SK-N-SH (cell line): ENCODE measurements around the gene SCFD1. TPM values are rescaled to one million over a fixed set of nuclear protein-coding genes. Genes with fewer than 3 reads are reported as not detected.

ENCODE experiments used
- CTCF ChIA-PET: fragments of 300-600, 350-600 bp; formaldehyde crosslinking; extraction: SDS; loops from one replicate; lab custom pipeline; 2021; lab: Yijun Ruan, JAX
- POLR2A ChIA-PET: fragments of 350-600 bp; sonication (Branson Sonifier 250); formaldehyde crosslinking; extraction: SDS; loops from one replicate; lab custom pipeline; 2020; ENCODE audit warnings: antibody characterized with exemption, inconsistent platforms; lab: Yijun Ruan, JAX
- DNase-seq: peaks from one replicate; pipeline ENCODE4 v3.0.0; 2012
- H2AFZ ChIP-seq: fragments of 200-600 bp; sonication (generic); 2 replicates; pipeline ENCODE4 v1.8.1; 2016; ENCODE audit warnings: antibody characterized with exemption, mild to moderate bottlenecking, low read depth
- H3F3A ChIP-seq: fragments of 200-600 bp; sonication (generic); replicated peaks from 2 replicates; pipeline ENCODE3; 2016; ENCODE audit warnings: antibody characterized with exemption, mild to moderate bottlenecking; ENCODE audit not compliant: insufficient read depth
- H3K27ac ChIP-seq, 2 experiments: fragments of 200-500 bp in 1 of 2; fragments of 200-600 bp in 1 of 2; sonication (Bioruptor generic) in 1 of 2; sonication (generic), shearing (Covaris generic) in 1 of 2; 2 replicates each; pipeline versions ENCODE4 v1.5.1 to v1.6.1; 2014 to 2016; ENCODE audit warnings: low read depth in 2 of 2, inconsistent platforms in 1 of 2, low read length in 1 of 2, mild to moderate bottlenecking in 1 of 2, mixed read lengths in 1 of 2
- H3K27me3 ChIP-seq: fragments of 200-600 bp; sonication (generic), shearing (Covaris generic); 2 replicates; pipeline ENCODE4 v1.6.1; 2016; ENCODE audit warnings: mixed run types; ENCODE audit not compliant: insufficient read depth
- H3K36me3 ChIP-seq, 2 experiments: fragments of 200-500 bp in 1 of 2; fragments of 200-600 bp in 1 of 2; sonication (Bioruptor generic) in 1 of 2; sonication (generic) in 1 of 2; replicated peaks in 1 of 2; 2 replicates each; pipeline versions ENCODE3 to v1.5.1; 2014 to 2016; ENCODE audit warnings: low read length in 1 of 2, mild to moderate bottlenecking in 1 of 2; ENCODE audit not compliant: insufficient read depth in 2 of 2, control insufficient read depth in 1 of 2
- H3K4me1 ChIP-seq, 2 experiments: fragments of 200-500 bp in 1 of 2; fragments of 200-600 bp in 1 of 2; sonication (Bioruptor generic) in 1 of 2; sonication (generic), shearing (Covaris generic) in 1 of 2; 2 replicates each; pipeline versions ENCODE4 v1.5.1 to v1.6.1; 2014 to 2016; ENCODE audit warnings: low read depth in 1 of 2, low read length in 1 of 2, mixed run types in 1 of 2; ENCODE audit not compliant: insufficient read depth in 2 of 2, control insufficient read depth in 1 of 2
- H3K4me2 ChIP-seq: fragments of 200-600 bp; sonication (generic), shearing (Covaris generic); 2 replicates; pipeline ENCODE4 v1.6.1; 2017; ENCODE audit warnings: mixed run types
- H3K4me3 ChIP-seq, 2 experiments: fragments of 200-500 bp in 1 of 2; fragments of 200-600 bp in 1 of 2; sonication (Bioruptor generic) in 1 of 2; sonication (generic), shearing (Covaris generic) in 1 of 2; 2 replicates each; pipeline versions ENCODE4 v1.5.1 to v1.8.1; 2014 to 2016; ENCODE audit warnings: low read depth in 2 of 2, inconsistent platforms in 1 of 2, low read length in 1 of 2, mild to moderate bottlenecking in 1 of 2, mixed read lengths in 1 of 2, moderate library complexity in 1 of 2
- H3K79me2 ChIP-seq: fragments of 200-600 bp; sonication (generic); 2 replicates; pipeline ENCODE4 v1.8.1; 2017; ENCODE audit warnings: mild to moderate bottlenecking; ENCODE audit not compliant: insufficient read depth
- H3K9ac ChIP-seq: fragments of 200-600 bp; sonication (generic); 2 replicates; pipeline ENCODE4 v1.6.1; 2017; ENCODE audit warnings: mixed run types
- H3K9me2 ChIP-seq: fragments of 200-600 bp; sonication (generic); 2 replicates; pipeline ENCODE4 v1.6.1; 2017; ENCODE audit warnings: mixed run types
- H3K9me3 ChIP-seq: fragments of 200-600 bp; sonication (generic); 2 replicates; pipeline ENCODE4 v1.6.1; 2017; ENCODE audit warnings: mixed run types, mild to moderate bottlenecking, moderate library complexity
- H4K20me1 ChIP-seq: fragments of 200-600 bp; sonication (generic); 2 replicates; pipeline ENCODE4 v1.6.1; 2017; ENCODE audit warnings: mild to moderate bottlenecking, mixed run types; ENCODE audit not compliant: insufficient read depth
- CHD2 ChIP-seq: fragments of 150-350 bp; IDR thresholded peaks from 2 replicates; pipeline ENCODE4 v1.6.1; 2018; ENCODE audit warnings: low read length; ENCODE audit not compliant: partially characterized antibody
- FOSL2 ChIP-seq: IDR thresholded peaks from 2 replicates; pipeline ENCODE4 v1.4.0; 2012; ENCODE audit warnings: low read depth, mild to moderate bottlenecking, moderate library complexity, borderline replicate concordance
- FOXJ3 ChIP-seq: sonication (generic); formaldehyde crosslinking; IDR thresholded peaks from 2 replicates; pipeline ENCODE4 v1.5.1; 2020; ENCODE audit warnings: mild to moderate bottlenecking, missing genetic modification reagents
- GABPA ChIP-seq: IDR thresholded peaks from 2 replicates; pipeline ENCODE4 v1.4.0; 2012; ENCODE audit warnings: low read depth, mild to moderate bottlenecking
- MXI1 ChIP-seq: IDR thresholded peaks from 2 replicates; pipeline ENCODE4 v1.6.1; 2012; ENCODE audit warnings: mild to moderate bottlenecking, low read depth, low read length, improper control_type of control experiment
- NFIC ChIP-seq: IDR thresholded peaks from 2 replicates; pipeline ENCODE4 v1.4.0; 2012; ENCODE audit warnings: borderline replicate concordance
- NRF1 ChIP-seq: IDR thresholded peaks from 2 replicates; pipeline ENCODE4 v1.6.1; 2012; ENCODE audit warnings: low read depth, mild to moderate bottlenecking, low read length
- PBX3 ChIP-seq: IDR thresholded peaks from 2 replicates; pipeline ENCODE4; 2012
- RAD21 ChIP-seq: IDR thresholded peaks from 2 replicates; pipeline ENCODE4 v1.6.1; 2012; ENCODE audit warnings: mild to moderate bottlenecking, low read length
- RFX5 ChIP-seq: IDR thresholded peaks from 2 replicates; pipeline ENCODE4 v1.6.1; 2012; ENCODE audit warnings: mild to moderate bottlenecking, improper control_type of control experiment, low read length
- USF1 ChIP-seq: IDR thresholded peaks from 2 replicates; pipeline ENCODE4 v1.4.0; 2012; ENCODE audit warnings: low read depth, borderline replicate concordance
- WGBS: methylation state at CpG from one replicate; pipeline ENCODE4 v1.1.6; 2017; ENCODE audit warnings: low lambda C conversion rate; 5-methylcytosine and 5-hydroxymethylcytosine counted together
- polyA plus RNA-seq, 3 experiments: library from polyadenylated mRNA; depleted of rRNA; stranded (reverse); fragments of >200 nt; gene quantifications; 2 replicates each; pipeline ENCODE4 v1.2.3, GENCODE V29; 2012
- TF ChIP-seq, protein P1 (sequence below): IDR thresholded peaks from 2 replicates; pipeline ENCODE4 v1.4.0; 2012; ENCODE audit warnings: low read depth

The SCFD1 gene
- polyA plus RNA-seq, 1 of the 3 experiments (the other 2 are of a cell fraction) = 31.4 TPM

DNA sequence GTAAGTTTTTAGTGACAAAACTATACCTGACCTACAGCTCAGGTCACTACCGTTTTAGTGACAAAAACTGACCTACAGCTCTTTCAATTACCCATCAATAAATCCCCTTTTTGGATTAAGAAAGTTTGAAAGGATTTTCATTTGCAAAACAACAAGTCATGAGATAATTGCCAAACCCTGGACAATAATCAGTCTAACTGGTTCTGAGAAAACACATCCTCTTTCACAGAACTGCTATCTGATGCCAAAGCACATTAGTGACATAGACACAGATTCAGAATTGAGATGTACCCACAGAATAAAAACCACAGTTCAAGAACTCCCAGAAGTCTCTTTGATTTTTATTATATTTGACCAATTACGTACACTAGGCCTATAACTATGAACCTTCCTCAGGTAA is 126.2 kb downstream of the SCFD1 start:
- no peaks in the 10 kb centered on the region; the same call in 1 of the 2 replicates for H3K27me3 ChIP-seq
- ChIA-PET POLR2A (no interaction called here), CTCF (no interaction called here)
- H3K36me3 ChIP-seq = no peaks in the 10 kb centered on the region
- H3K27ac ChIP-seq = no peak overlapping the region
- no peak overlapping the region for H2AFZ ChIP-seq
- no peaks in the 10 kb centered on the region for H3K9me2 ChIP-seq
- H4K20me1 ChIP-seq = no peaks in the 10 kb centered on the region
- H3F3A ChIP-seq = no peaks in the 10 kb centered on the region
- H3K9ac ChIP-seq = no peak overlapping the region
- H3K4me1 ChIP-seq = no peaks in the 10 kb centered on the region
- H3K4me2 ChIP-seq = no peak overlapping the region
- H3K79me2 ChIP-seq = no peaks in the 10 kb centered on the region
- TF ChIP-seq FOSL2 (no peak), NRF1 (no peak), USF1 (no peak), GABPA (no peak), CHD2 (no peak), NFIC (no peak), FOXJ3 (CRISPR knock-in tag) (no peak), RAD21 (no peak), MXI1 (no peak), PBX3 (no peak)
- TF ChIP-seq, protein P1, sequence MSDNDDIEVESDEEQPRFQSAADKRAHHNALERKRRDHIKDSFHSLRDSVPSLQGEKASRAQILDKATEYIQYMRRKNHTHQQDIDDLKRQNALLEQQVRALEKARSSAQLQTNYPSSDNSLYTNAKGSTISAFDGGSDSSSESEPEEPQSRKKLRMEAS = no peak
- no peaks in the 10 kb centered on the region for H3K9me3 ChIP-seq
- 36% methylated on average over 2 of the region's 2 CpGs for WGBS
- no peak for DNase-seq
- no peak overlapping the region for H3K4me3 ChIP-seq

GRCh38 chr14:30751646-30752416 is 129.7 kb downstream of the SCFD1 start:
- no peaks in the 10 kb centered on the region; the same call in 1 of the 2 replicates for H3K27me3 ChIP-seq
- H4K20me1 ChIP-seq = no peaks in the 10 kb centered on the region
- DNase-seq = peak; percentile 23
- ChIA-PET POLR2A (no interaction called here), CTCF (interaction anchor here (0.7 to 1.4 kb wide), 2 partner anchors 29 to 51 kb away, joined by 3 to 4 read pairs; no protein-coding TSS in a partner anchor)
- no peak overlapping the region for H3K9ac ChIP-seq
- no peak overlapping the region for H3K27ac ChIP-seq
- H3K9me2 ChIP-seq = no peaks in the 10 kb centered on the region
- H3K79me2 ChIP-seq = no peaks in the 10 kb centered on the region
- no peaks in the 10 kb centered on the region for H3K36me3 ChIP-seq
- WGBS = 47% methylated on average over 9 of the region's 11 CpGs
- H3K4me2 ChIP-seq = no peak overlapping the region
- no peak for TF ChIP-seq RFX5
- TF ChIP-seq RAD21 = peak; percentile 29
- H3K9me3 ChIP-seq = no peaks in the 10 kb centered on the region
- H3K4me3 ChIP-seq = no peak overlapping the region
- no peak overlapping the region for H2AFZ ChIP-seq
- no peaks in the 10 kb centered on the region for H3F3A ChIP-seq
- no peaks in the 10 kb centered on the region for H3K4me1 ChIP-seq
